Neural progenitor cell (in vitro differentiated cells): ENCODE results near the gene E2F2. TPM values are rescaled to one million over a fixed set of nuclear protein-coding genes. Genes with fewer than 3 reads are reported as not detected.
A peak's percentile ranks its signal among the peaks of the same experiment; 100 is the strongest.

Source experiments
- DNase-seq: peaks from one replicate; pipeline ENCODE4 v3.0.0-alpha.2; 2016; ENCODE audit warnings: low spot score
- H2AFZ ChIP-seq: fragments of 200-600 bp; sonication (generic); replicated peaks from 2 replicates; pipeline ENCODE4 v1.6.1; 2016; ENCODE audit warnings: antibody characterized with exemption
- H3F3A ChIP-seq: fragments of 200-600 bp; sonication (generic); 2 replicates; pipeline ENCODE4 v1.6.1; 2016; ENCODE audit warnings: antibody characterized with exemption, low read depth
- H3K27ac ChIP-seq: fragments of 200-600 bp; sonication (generic); 2 replicates; pipeline ENCODE4 v1.5.1; 2016; ENCODE audit warnings: mild to moderate bottlenecking
- H3K27me3 ChIP-seq: fragments of 200-600 bp; sonication (generic); 2 replicates; pipeline ENCODE4 v1.6.1; 2016; ENCODE audit warnings: mild to moderate bottlenecking, moderate library complexity
- H3K36me3 ChIP-seq: fragments of 200-600 bp; sonication (generic); 2 replicates; pipeline ENCODE4 v1.5.1; 2016
- H3K4me1 ChIP-seq: fragments of 200-600 bp; sonication (generic); 2 replicates; pipeline ENCODE4 v1.6.1; 2016; ENCODE audit warnings: mixed run types
- H3K4me2 ChIP-seq: fragments of 200-600 bp; sonication (generic); 2 replicates; pipeline ENCODE4 v1.6.1; 2016
- H3K4me3 ChIP-seq: fragments of 200-600 bp; sonication (generic); 2 replicates; pipeline ENCODE4 v1.5.1; 2016
- H3K79me2 ChIP-seq: fragments of 200-600 bp; sonication (generic); 2 replicates; pipeline ENCODE4 v1.6.1; 2016; ENCODE audit warnings: low read depth
- H3K9ac ChIP-seq: fragments of 200-600 bp; sonication (generic); 2 replicates; pipeline ENCODE4 v1.6.1; 2016
- H3K9me3 ChIP-seq: fragments of 200-600 bp; sonication (generic); 2 replicates; pipeline ENCODE4 v1.5.1; 2016; ENCODE audit warnings: low read depth
- H4K20me1 ChIP-seq: fragments of 200-600 bp; sonication (generic); 2 replicates; pipeline ENCODE4 v1.6.1; 2016; ENCODE audit warnings: low read depth
- H3K27ac Mint-ChIP-seq: 3 replicates; pipeline ENCODE4 v1.8.0; 2021; ENCODE audit warnings: mixed read lengths
- H3K27me3 Mint-ChIP-seq: 2 replicates; pipeline ENCODE4 v1.8.0; 2022; ENCODE audit warnings: low read depth, mild to moderate bottlenecking, inconsistent platforms, moderate library complexity, mixed read lengths; ENCODE audit not compliant: insufficient read depth
- H3K36me3 Mint-ChIP-seq: 3 replicates; pipeline ENCODE4 v1.8.0; 2021; ENCODE audit warnings: mixed read lengths
- H3K4me1 Mint-ChIP-seq: 3 replicates; pipeline ENCODE4 v1.8.0; 2021; ENCODE audit warnings: mixed read lengths
- H3K4me3 Mint-ChIP-seq: 3 replicates; pipeline ENCODE4 v1.8.0; 2021; ENCODE audit warnings: mild to moderate bottlenecking, moderate library complexity, mixed read lengths
- H3K9me3 Mint-ChIP-seq: 3 replicates; pipeline ENCODE4 v1.8.0; 2020; ENCODE audit warnings: mixed read lengths
- CTCF ChIP-seq: fragments of 200-600 bp; sonication (generic); IDR thresholded peaks from 2 replicates; pipeline ENCODE4 v1.5.1; 2017; ENCODE audit warnings: antibody characterized with exemption, mild to moderate bottlenecking
- EZH2 ChIP-seq: fragments of 200-600 bp; sonication (generic); IDR thresholded peaks from 2 replicates; pipeline ENCODE4 v1.6.1; 2017; ENCODE audit warnings: antibody characterized with exemption, mild to moderate bottlenecking, moderate library complexity
- EZH2phosphoT487 ChIP-seq: fragments of 200-600 bp; sonication (generic); IDR thresholded peaks from 2 replicates; pipeline ENCODE4 v1.6.1; 2017; ENCODE audit warnings: antibody characterized with exemption
- total RNA-seq: library from RNA; depleted of rRNA; stranded (reverse); fragments of >200 nt; gene quantifications from 2 replicates; pipeline ENCODE4 v1.2.3, GENCODE V29; 2015; ENCODE audit warnings: low replicate concordance

The E2F2 gene
- total RNA-seq, 1 donor from 2014 or later = 3.4 TPM

GRCh38 chr1:23478896-23479665, 52.0 kb downstream of the E2F2 start:
- peaks cover 11% of the 10 kb centered on the region for H4K20me1 ChIP-seq
- Mint-ChIP-seq H3K27ac (peak overlapping the region; percentile 14), H3K4me3 (peak overlapping the region; percentile 70), H3K4me1 (peaks cover 51% of the 10 kb centered on the region), H3K9me3 (no peaks in the 10 kb centered on the region), H3K36me3 (peaks cover 8% of the 10 kb centered on the region), H3K27me3 (peaks cover 6% of the 10 kb centered on the region)
- H3K9me3 ChIP-seq = no peaks in the 10 kb centered on the region
- TF ChIP-seq EZH2 (no peak), EZH2phosphoT487 (no peak), CTCF (no peak)
- no peaks in the 10 kb centered on the region for H3K79me2 ChIP-seq
- no peak for DNase-seq
- H3K27ac ChIP-seq = no peak overlapping the region
- no peak overlapping the region for H3K9ac ChIP-seq
- H3K4me1 ChIP-seq = peaks cover 5% of the 10 kb centered on the region
- no peaks in the 10 kb centered on the region for H3K36me3 ChIP-seq
- H3F3A ChIP-seq = peaks cover 12% of the 10 kb centered on the region
- H2AFZ ChIP-seq = no peak overlapping the region
- H3K4me2 ChIP-seq = no peak overlapping the region
- H3K4me3 ChIP-seq = no peak overlapping the region
- peaks cover 33% of the 10 kb centered on the region for H3K27me3 ChIP-seq

- H3K4me1 ChIP-seq = peaks cover 3% of the 10 kb centered on the region
- H2AFZ ChIP-seq = no peak overlapping the region
- Mint-ChIP-seq H3K4me3 (peak overlapping the region; percentile 24), H3K36me3 (peaks cover 8% of the 10 kb centered on the region), H3K4me1 (peaks cover 55% of the 10 kb centered on the region), H3K27me3 (peaks cover 3% of the 10 kb centered on the region), H3K27ac (peak overlapping the region; percentile 22), H3K9me3 (no peaks in the 10 kb centered on the region)
- no peaks in the 10 kb centered on the region for H3K36me3 ChIP-seq
- peaks cover 19% of the 10 kb centered on the region for H3K27me3 ChIP-seq
- no peak for TF ChIP-seq EZH2
- TF ChIP-seq CTCF = no peak
- TF ChIP-seq EZH2phosphoT487 = no peak
- H3K27ac ChIP-seq = no peak overlapping the region
- H3K4me3 ChIP-seq = no peak overlapping the region
- H4K20me1 ChIP-seq = no peaks in the 10 kb centered on the region
- no peaks in the 10 kb centered on the region for H3F3A ChIP-seq
- no peaks in the 10 kb centered on the region for H3K9me3 ChIP-seq
- H3K9ac ChIP-seq = no peak overlapping the region
- H3K79me2 ChIP-seq = no peaks in the 10 kb centered on the region
- DNase-seq = no peak
- H3K4me2 ChIP-seq = no peak overlapping the region
Measured at GRCh38 chr1:23477359-23478144, 53.5 kb downstream of the E2F2 start.

- Histone ChIP-seq H3K36me3 (no peaks in the 10 kb centered on the region), H3K79me2 (no peaks in the 10 kb centered on the region), H3K27ac (no peak overlapping the region), H3K4me2 (no peak overlapping the region), H3K27me3 (no peaks in the 10 kb centered on the region), H3K9me3 (no peaks in the 10 kb centered on the region), H2AFZ (no peak overlapping the region), H3K9ac (no peak overlapping the region), H3F3A (peaks cover 6% of the 10 kb centered on the region), H3K4me1 (peaks cover 10% of the 10 kb centered on the region), H3K4me3 (no peak overlapping the region), H4K20me1 (no peaks in the 10 kb centered on the region)
- Mint-ChIP-seq H3K4me1 (peaks cover 50% of the 10 kb centered on the region), H3K27me3 (peaks cover 3% of the 10 kb centered on the region), H3K4me3 (no peak overlapping the region), H3K9me3 (no peaks in the 10 kb centered on the region), H3K36me3 (peaks cover 4% of the 10 kb centered on the region), H3K27ac (no peak overlapping the region)
- TF ChIP-seq EZH2 = no peak
- TF ChIP-seq CTCF = no peak
- no peak for TF ChIP-seq EZH2phosphoT487
- DNase-seq = no peak
Measured at GRCh38 chr1:23475641-23476040, 55.4 kb downstream of the E2F2 start.
